Kidney (tissue), 14 donors: Measurements from ENCODE around the gene MYL4. TPM values are rescaled to one million over a fixed set of nuclear protein-coding genes. Genes with fewer than 3 reads are reported as not detected.
A peak's percentile ranks its signal among the peaks of the same experiment; 100 is the strongest.

Source experiments
- DNase-seq, 5 donors: peaks; one replicate each; pipeline ENCODE4 v3.0.0-alpha.2; 2013 to 2020
- FAIRE-seq: peaks from 2 replicates; lab custom pipeline; 2012; peaks lifted over from hg19 to GRCh38; lab: Jason Lieb, UNC
- H3K27ac ChIP-seq, 2 donors: one replicate each; pipeline ENCODE4 v1.7.0; 2013; ENCODE audit warnings: low read depth in 2 of 2, low read length in 2 of 2, inconsistent platforms in 1 of 2
- H3K27me3 ChIP-seq: one replicate; pipeline ENCODE4 v1.7.1; 2013; ENCODE audit warnings: low read length, inconsistent platforms; ENCODE audit not compliant: control insufficient read depth, insufficient read depth
- H3K36me3 ChIP-seq, 3 donors: one replicate each; pipeline versions ENCODE4 v1.7.0 to v1.7.1; 2013; ENCODE audit warnings: low read length in 3 of 3, control low read depth in 1 of 3, inconsistent platforms in 1 of 3; ENCODE audit not compliant: insufficient read depth in 3 of 3, control insufficient read depth in 2 of 3
- H3K4me1 ChIP-seq, 3 donors: one replicate each; pipeline versions ENCODE4 v1.7.0 to v1.7.1; 2013; ENCODE audit warnings: low read length in 3 of 3, inconsistent platforms in 1 of 3, low read depth in 1 of 3; ENCODE audit not compliant: control insufficient read depth in 2 of 3, insufficient read depth in 2 of 3
- H3K4me3 ChIP-seq, 3 donors: one replicate each; pipeline versions ENCODE4 v1.7.0 to v1.8.1; 2013; ENCODE audit warnings: low read length in 3 of 3, control low read depth in 1 of 3, inconsistent platforms in 1 of 3
- H3K9ac ChIP-seq, 3 donors: one replicate each; pipeline versions ENCODE4 v1.7.0 to v1.7.1; 2013; ENCODE audit warnings: low read length in 3 of 3, control low read depth in 1 of 3, inconsistent platforms in 1 of 3
- H3K9me3 ChIP-seq, 3 donors: one replicate each; pipeline versions ENCODE4 v1.7.0 to v1.7.1; 2013; ENCODE audit warnings: low read length in 3 of 3, control low read depth in 1 of 3, inconsistent platforms in 1 of 3; ENCODE audit not compliant: control insufficient read depth in 2 of 3, insufficient read depth in 1 of 3
- CTCF ChIP-seq: IDR thresholded peaks from 3 replicates; pipeline ENCODE4 v1.5.1; 2012; ENCODE audit warnings: mild to moderate bottlenecking, moderate library complexity, borderline replicate concordance; ENCODE audit not compliant: insufficient read depth; ENCODE audit errors: extremely low read depth
- intact Hi-C: fragments of 100-400 bp; cut with DNase I; formaldehyde crosslinking; loops from one replicate; pipeline ENCODE4 v1.11.1; 2022
- polyA plus RNA-seq: library from polyadenylated mRNA; stranded (reverse); fragments of 350-450 nt; fragmentation: Illumina TruSeq; extraction: RNeasy Lipid Tissue Mini Kit (QIAGEN cat#74804); gene quantifications from one replicate; pipeline ENCODE4 v1.2.3, GENCODE V29; 2014; ENCODE audit warnings: low read depth, low replicate concordance; ENCODE audit not compliant: insufficient read depth
- total RNA-seq: library from RNA; stranded (reverse); fragmentation: NEBNext Ultra II Directional; extraction: Animal tissue kit (Norgen Biotek cat#: 25700); gene quantifications from one replicate; pipeline ENCODE4 v1.2.1, GENCODE V29; 2021
- donor health status: control.
- donor health status: control.
- donor health status: control.
- donor health status: control.
- donor health status: control.
- donor health status: DM: yes; HTN: yes; CAD: no.
- donor health status: Normal renal cell carcinoma (clear cell type).

The MYL4 gene
- total and polyA plus RNA-seq, 2 donors from 2014 or later, result 1.0 TPM; not detected in 1

DNA sequence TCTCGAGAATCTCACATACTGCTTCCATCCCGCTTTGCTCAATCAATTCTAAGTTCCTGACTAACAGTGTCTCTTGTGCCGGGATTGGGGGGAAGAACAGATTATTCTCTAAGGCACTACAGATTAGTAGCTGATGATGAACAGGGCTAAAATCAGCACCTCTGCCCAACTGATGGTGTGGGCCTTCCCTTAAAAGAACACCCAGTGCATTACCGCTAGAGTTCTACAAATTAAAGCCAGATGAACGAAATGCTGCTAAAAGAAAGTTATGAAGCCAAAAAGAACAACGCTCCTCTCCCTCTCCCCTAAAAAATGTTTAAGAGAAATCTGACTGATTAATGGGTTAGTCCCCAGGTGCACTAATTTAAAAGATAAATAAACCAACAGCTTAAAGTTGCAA, 24.5 kb upstream of the MYL4 start:
- DNase-seq (no peak), FAIRE-seq (no peak)
- H3K4me3 ChIP-seq, result no peak overlapping the region
- no peak for TF ChIP-seq CTCF
- no peaks in the 10 kb centered on the region for H3K9me3 ChIP-seq
- no peak overlapping the region for H3K9ac ChIP-seq
- H3K27me3 ChIP-seq, result no peaks in the 10 kb centered on the region
- H3K4me1 ChIP-seq, result peaks cover 0 to 8% (median 0%) of the 10 kb centered on the region in 3 donors
- peaks cover 0 to 4% (median 0%) of the 10 kb centered on the region in 3 donors for H3K36me3 ChIP-seq
- H3K27ac ChIP-seq, result no peak overlapping the region
- intact Hi-C loops, result no loop called here

DNA sequence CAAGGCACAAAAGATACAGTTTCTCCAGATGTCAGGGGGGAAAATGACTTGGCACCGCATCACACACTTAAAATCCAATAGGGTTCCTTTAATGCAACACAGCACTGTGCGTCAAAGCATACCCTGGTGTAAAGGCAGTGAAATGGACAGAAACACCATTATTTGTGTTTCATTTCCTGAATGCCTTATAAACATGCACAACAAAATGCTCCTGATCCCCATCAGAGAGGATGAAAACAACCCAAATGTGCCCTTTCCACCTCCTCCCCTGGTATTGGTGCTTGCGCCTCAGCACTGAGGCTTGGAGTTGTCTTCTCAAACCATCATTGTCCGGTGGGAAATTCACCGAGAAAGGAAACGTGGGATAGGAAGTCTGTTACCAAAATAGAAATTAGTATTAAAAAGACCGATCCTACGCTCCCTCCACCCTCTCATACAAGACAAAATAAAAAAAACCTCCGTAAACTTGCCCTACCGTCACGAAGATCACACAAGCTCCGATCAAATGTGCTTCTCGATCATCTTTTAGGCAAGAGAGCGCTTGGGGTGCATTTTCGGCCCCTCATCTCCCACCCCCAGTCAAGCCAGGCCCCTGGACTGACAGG, 20.8 kb upstream of the MYL4 start:
- Histone ChIP-seq H3K27me3 (no peaks in the 10 kb centered on the region), H3K9ac (peak overlapping the region; percentile 95 to 100 (median 99)), H3K4me3 (peak overlapping the region; percentile 85 to 95 (median 93)), H3K4me1 (peaks cover 0 to 8% (median 0%) of the 10 kb centered on the region in 3 donors), H3K36me3 (no peaks in the 10 kb centered on the region), H3K27ac (peak overlapping the region; percentile 95 to 98), H3K9me3 (no peaks in the 10 kb centered on the region)
- DNase-seq (peak in 1 of 5 donors; percentile 57), FAIRE-seq (no peak)
- intact Hi-C loops, result no loop called here
- no peak for TF ChIP-seq CTCF

- intact Hi-C loops, result no loop called here
- FAIRE-seq, result peak; percentile 98
- H3K9me3 ChIP-seq, result no peaks in the 10 kb centered on the region
- H3K27me3 ChIP-seq, result no peaks in the 10 kb centered on the region
- peak within 1 kb of the TSS; percentile 95 to 98 for H3K27ac ChIP-seq
- H3K9ac ChIP-seq, result peak within 1 kb of the TSS; percentile 95 to 100 (median 99)
- no peaks in the 10 kb centered on the region for H3K36me3 ChIP-seq
- TF ChIP-seq CTCF, result no peak
- H3K4me1 ChIP-seq, result peaks cover 0 to 8% (median 0%) of the 10 kb centered on the region in 3 donors
- peak within 1 kb of the TSS; percentile 85 to 95 (median 93) for H3K4me3 ChIP-seq
- DNase-seq, result peak; percentile 99 to 100 (median 99)
Measured at GRCh38 chr17:47188876-47189731, 20.0 kb upstream of the MYL4 start, which contains the start of gene CDC27. Gene CDC27, minus strand, starts transcription at chr17:47189295. Its CDS starts 123 bp downstream, at chr17:47189172.
